NCI-H2196 treated with DMSO at 0.1 percent for 48 hours (cell line): ENCODE data around the gene ANKS6.

Source experiments
- DNase-seq: peaks from one replicate; lab custom pipeline; 2025; ENCODE audit not compliant: unreplicated experiment; lab: John Stamatoyannopoulos, UW

ANKS6 gene

DNA sequence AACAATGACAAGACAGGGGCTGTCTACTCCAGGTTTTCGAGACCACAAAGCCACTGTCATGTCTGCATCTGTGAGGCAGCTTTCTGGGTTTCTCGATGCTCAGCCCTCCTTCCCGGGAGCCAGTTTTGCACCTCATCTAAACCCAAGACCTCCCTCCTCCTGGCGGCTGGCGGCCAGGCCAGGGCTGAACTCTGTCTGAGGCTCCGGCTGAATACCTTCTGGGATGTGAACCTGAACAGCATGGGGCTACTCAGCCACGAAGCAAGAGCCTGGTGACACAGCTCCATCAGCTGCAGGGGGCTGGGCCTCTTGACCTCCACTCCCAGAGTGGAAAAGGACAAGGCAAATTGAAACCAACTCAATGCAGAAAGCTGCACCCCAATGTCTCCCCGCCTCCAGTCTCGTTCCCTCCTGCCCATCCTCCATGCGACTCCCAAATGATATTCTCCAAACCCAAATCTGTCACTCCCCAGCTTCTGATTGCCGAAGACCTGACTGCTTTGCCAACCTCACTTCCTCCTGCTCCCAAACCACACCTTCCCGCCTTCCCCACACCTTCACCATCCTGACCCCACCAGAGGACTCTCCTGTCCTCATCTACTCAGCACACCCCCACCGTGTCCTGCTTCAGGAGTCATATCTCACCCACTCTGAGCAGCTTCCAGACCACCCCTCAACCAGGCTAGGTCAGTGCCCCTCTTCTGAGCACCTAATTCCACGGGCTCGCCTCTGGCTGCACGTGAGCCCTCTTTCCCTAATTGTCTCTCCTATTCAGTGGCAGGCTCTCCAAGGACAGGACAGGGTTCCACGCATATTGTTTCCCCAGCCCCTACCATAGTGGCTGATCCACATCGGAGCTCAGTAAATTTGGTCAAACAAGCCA, 4.5 kb downstream of the ANKS6 start:
- no peak for DNase-seq

DNA sequence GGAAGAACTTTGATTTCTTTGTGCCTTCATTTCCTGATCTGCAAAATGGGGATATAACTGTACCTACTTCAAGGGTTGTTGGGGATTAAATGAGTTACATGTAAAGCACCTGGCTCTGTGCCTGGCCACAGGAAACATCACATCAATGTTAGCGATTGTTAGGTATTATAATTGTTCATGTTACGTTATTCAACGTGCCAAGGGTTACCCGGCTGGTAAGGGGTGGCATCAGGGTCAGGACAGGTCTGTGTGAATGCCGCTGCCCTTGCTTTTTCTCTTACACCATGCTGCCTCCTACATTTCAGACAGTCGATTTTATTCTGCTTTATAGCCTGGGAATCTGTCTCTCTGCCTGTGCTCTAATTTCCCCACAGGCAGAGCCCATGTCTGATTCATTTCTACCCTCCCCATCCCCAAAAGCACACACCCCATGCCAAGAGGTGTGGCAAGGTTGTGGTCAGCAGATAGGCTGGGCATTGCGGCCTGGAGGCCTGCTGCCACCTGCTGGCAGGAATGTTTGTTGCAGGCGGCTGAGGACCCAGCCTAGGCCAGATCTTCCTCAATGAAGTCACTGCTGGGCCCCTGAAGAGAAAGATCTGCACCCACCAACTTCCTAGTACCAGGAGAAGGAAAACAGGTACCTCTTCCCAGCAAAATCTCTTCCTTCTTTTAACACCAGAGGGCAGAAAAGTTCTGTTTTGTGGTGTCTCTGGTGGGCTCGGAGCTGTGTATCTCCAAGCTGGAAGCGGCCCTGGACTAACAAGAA, 5.3 kb downstream of the ANKS6 start:
- DNase-seq: no peak

DNA sequence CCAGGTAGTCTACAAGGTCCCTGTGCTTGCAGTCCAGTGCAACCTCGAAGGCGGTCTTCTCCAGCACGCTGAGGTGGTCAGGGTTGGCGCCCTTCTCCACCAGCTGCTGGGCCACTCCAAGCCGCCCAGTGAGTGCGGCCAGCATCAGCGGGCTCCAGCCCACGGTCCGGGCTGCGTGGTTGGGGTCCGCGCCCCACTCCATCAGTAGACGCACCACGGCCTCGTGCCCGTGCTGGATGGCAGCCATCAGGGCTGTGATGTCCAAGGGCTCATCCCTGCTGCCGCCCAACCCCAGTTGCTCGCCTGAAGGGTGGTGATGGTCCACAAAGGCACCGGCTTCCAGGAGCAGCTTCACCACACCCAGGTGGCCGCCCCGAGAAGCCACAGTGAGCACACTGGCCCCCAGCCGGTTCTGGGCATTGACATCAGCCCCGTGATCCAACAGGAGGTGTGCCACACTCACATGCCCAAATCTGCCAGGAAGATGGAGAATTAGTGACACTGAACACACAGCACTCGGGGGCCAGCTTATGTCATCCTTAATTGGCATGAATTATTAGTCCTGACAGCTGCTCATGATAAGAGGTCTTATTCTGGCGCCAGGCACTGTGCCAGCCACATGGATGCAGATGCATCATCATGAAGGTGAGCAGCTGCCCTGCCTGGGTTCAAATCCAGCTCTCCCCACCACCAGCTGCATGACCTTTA, 6.1 kb downstream of the ANKS6 start:
- DNase-seq: no peak

GRCh38 chr9:98789483-98790133, 6.7 kb downstream of the ANKS6 start:
- DNase-seq: no peak

GRCh38 chr9:98787766-98788335, 8.5 kb downstream of the ANKS6 start:
- DNase-seq: no peak

- no peak for DNase-seq
These were observed 9.4 kb downstream of the ANKS6 start for GRCh38 chr9:98786750-98787510.

- DNase-seq: no peak
These were observed 11.2 kb downstream of the ANKS6 start for GRCh38 chr9:98784831-98785806.

- DNase-seq: no peak
These were observed 12.7 kb downstream of the ANKS6 start for GRCh38 chr9:98783518-98784226.

DNA sequence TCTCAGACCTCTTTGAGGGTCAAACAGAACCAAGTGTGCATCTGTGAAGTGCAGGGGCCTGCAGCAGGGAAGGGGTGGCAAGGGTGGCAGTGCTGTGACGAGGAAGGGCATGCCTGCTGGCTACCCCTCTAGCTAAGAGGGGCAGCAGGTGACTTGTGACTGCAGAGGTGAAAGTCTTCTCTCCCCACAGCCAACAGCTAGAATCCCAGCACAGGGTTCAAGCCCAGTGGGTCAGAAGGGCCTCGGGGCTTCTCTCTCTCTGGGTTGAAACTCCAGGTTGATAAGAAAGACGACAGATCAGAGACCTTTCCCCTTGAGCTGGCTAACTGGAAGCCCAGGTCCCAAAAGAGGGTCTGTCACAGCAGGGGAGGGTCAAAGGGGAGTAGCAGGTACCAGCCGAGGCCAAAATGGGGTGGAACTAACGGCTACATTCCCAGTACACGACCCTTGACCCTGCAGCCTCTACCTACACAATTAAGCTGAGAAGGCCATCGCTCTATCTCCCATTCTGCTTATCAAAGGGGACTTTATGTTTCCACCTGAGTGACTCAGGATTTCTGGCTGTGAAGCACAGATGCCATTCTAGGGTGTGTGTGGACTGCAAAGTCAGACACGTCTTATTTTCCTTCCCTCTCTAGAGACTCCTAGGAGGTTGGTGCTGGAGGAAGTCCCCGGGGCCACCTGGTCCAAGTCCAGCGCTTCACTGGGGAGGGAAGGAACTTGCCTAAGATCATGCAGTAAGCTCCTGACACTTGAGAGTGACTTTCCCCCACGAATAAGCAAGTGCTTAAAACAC, 14.6 kb downstream of the ANKS6 start:
- DNase-seq: no peak

DNA sequence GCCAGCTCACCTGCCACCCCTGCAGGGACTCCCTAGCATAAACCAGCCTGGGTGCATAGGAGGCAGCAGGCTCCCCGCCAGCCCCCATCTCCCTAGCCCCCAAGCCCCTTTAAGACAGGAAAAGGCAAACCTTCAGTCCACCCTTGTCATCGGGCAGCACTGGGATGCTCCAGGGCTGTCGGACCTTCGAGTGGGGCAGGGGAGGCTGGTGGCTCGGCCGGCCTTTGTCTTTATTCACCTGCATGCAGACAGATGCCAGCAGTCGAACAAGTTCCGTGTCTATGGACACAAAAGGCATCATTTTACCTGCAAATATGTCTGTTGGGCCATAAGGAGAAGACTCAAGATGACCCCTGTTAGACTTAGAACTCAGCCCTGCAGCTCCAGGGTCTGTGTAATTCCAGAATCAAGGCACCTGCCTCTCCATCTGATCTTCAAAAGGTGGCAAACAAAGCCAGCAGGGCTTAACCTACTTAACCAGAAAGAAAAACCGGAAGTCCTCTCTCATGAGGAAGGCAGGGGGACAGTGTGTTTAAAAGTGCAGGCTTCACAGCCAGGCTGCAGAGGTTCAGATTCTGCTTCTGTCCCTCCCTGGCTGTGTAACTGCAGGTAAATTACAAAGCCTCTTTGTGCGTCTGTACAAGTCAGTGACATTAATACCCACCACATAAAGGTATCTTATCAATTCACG, 16.2 kb downstream of the ANKS6 start:
- no peak for DNase-seq

DNA sequence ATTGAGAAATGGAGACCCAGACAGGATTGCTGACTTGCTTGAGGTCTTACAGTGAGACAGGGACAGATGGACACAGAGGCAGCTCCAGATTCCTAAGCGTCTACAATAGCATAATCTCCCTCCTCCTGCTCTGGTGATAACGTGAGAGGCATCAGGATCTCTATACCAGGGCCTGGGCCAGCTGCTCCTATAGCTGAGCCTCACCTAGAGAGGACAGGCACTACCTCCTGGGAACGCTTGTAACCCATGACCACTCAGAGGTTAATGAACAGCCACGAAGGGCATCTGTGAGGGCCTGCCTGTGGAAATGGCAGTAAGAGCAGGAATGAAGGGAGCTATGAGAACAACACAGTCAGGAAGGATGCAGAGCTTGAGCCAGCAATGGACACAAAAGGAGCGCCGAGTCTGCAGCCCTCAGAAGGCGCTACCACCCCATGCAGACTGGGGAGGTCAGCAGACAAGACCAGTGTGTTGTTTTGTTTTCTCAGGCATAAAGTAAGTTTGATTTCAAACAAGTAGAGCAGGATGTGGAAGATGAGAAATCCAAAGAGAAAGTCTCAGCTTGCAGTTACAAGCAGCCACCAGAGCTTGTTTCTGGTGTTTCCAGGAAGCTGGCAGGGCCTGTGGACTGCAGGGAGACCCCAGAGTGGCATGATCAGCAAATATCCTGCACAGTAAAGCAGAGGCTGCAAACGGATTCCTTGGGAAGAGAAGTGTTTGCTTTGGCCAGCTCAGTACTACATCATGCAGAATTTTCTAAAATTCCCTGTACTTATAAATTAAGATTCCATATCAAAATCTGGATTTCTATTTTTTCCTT, 17.4 kb downstream of the ANKS6 start:
- no peak for DNase-seq

DNA sequence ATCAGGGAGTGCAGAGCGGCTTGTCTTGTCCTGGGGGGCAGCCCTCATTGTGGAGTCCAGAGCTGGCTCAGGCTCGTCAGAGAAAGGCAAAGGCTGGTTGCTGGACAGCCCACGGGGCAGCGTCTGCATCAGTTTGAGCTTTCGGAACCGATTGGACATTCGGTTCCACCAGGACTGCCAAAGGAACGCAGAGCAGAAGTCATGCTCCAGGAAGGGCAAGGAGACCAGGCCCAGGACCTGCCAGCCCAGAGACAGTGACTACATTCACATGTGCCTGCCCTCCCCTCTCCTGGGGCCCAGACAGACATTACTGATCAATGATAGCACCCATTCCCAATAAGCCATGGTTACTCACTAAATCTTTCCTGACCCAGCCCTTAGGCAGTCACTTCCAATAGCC, 18.1 kb downstream of the ANKS6 start:
- DNase-seq: no peak

GRCh38 chr9:98777618-98778017, 18.7 kb downstream of the ANKS6 start:
- no peak for DNase-seq

DNA sequence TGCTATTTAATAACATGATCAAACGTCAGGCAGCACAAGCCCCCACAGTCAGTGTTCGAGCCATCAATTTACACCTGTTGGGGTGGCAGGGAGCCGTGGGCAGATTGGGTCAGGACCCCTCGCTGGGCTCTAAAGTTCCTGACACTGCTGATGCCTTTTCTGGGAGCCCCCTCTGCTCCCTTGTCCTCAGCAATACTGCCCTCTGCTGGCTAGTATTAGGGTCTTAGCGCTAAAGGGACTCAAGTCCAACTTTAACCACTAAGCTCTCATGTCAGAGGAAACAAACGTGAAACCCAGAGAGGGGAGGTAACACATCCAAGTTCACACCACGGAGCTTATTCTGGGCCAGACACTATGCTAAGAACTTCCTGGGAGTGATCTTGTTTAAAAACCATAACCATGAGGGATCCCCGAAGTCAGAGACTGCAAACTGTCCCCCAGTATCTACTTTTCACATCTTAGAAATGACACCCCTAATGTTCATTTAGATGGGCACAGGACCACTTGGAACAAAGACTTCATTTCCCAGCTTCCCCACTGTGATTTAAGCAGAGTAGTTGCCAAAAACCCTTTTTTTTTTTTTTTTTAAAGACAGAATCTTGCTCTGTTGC, 20.4 kb downstream of the ANKS6 start:
- no peak for DNase-seq

DNA sequence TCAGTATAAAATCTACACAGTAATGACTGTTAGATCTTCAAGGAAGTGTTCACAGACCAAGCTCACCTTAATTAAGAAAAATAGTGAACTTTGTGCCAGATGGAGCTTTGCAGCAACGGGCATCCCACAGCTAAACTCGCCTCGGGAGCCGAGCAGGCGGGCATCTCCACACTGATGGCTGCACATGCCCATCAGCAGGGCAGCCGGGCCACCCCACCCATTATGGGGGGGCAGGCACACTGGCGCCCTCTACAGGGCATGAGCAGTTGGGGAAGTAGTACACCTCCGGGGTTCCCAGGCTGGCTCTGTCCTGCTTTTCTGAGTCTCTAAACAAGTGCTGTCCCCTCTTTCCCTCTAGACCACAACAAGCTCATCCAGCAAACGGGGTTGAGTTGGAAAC, 21.6 kb downstream of the ANKS6 start:
- no peak for DNase-seq

- no peak for DNase-seq
These were observed 22.6 kb downstream of the ANKS6 start for GRCh38 chr9:98773721-98774120.
